K562 (cell line): ENCODE measurements around the gene CKAP5. TPM values are rescaled to one million over a fixed set of nuclear protein-coding genes. Genes with fewer than 3 reads are reported as not detected.
A peak's percentile ranks its signal among the peaks of the same experiment; 100 is the strongest.

Experiments
- ASH1L ChIP-seq: fragments of 450-650 bp; IDR thresholded peaks from 2 replicates; pipeline ENCODE4 v1.6.1; 2018; ENCODE audit warnings: borderline replicate concordance, mild to moderate bottlenecking, low read depth; ENCODE audit not compliant: partially characterized antibody
- CHD1 ChIP-seq: fragments of 200-600 bp; sonication (generic); IDR thresholded peaks from one replicate; pipeline ENCODE4 v1.6.1; 2012; ENCODE audit warnings: mild to moderate bottlenecking, moderate library complexity, low read length, inconsistent platforms
- CREM ChIP-seq: IDR thresholded peaks from 2 replicates; pipeline ENCODE4 v1.6.1; 2014; ENCODE audit warnings: antibody characterized with exemption, low read depth
- ELK1 ChIP-seq: sonication (generic); formaldehyde crosslinking; IDR thresholded peaks from 2 replicates; pipeline ENCODE4 v1.8.1; 2022; ENCODE audit warnings: missing genetic modification reagents
- GABPA ChIP-seq: fragments of 200-800 bp; sonication (Bioruptor generic); conservative IDR thresholded peaks from 2 replicates; pipeline ENCODE4 v1.6.1; 2016; ENCODE audit warnings: low read depth, missing genetic modification characterization, missing compliant biosample characterization
- HDGF ChIP-seq: fragments of 450-650 bp; IDR thresholded peaks from 2 replicates; pipeline ENCODE4 v1.6.1; 2016
- HMG20B ChIP-seq: fragments of 250-450 bp; sonication (Bioruptor Pico); IDR thresholded peaks from 2 replicates; pipeline ENCODE4 v1.5.0; 2021; ENCODE audit warnings: mild to moderate bottlenecking
- JUNB ChIP-seq: fragments of 450-650 bp; formaldehyde crosslinking; conservative IDR thresholded peaks from 2 replicates; pipeline ENCODE4 v1.4.0; 2020; ENCODE audit warnings: mild to moderate bottlenecking
- KDM5B ChIP-seq: fragments of 200-600 bp; sonication (generic); IDR thresholded peaks from 2 replicates; pipeline ENCODE4 v1.6.1; 2012; ENCODE audit warnings: low read depth, mild to moderate bottlenecking, moderate library complexity, low read length, control low read depth, inconsistent platforms; ENCODE audit not compliant: insufficient replicate concordance
- L3MBTL2 ChIP-seq: fragments of 450-650 bp; IDR thresholded peaks from 2 replicates; pipeline ENCODE4 v1.6.1; 2016; ENCODE audit warnings: mild to moderate bottlenecking, moderate library complexity
- MLLT1 ChIP-seq, 2 experiments: fragments of 450-650 bp; IDR thresholded peaks; 2 replicates each; pipeline ENCODE4 v1.6.1; 2016
- MXI1 ChIP-seq: IDR thresholded peaks from 2 replicates; pipeline ENCODE4 v1.6.1; 2011; ENCODE audit warnings: low read depth, mild to moderate bottlenecking, improper control_type of control experiment, low read length
- MYBL2 ChIP-seq, 2 experiments: fragments of 450-650 bp in 1 of 2; sonication (generic) in 1 of 2; formaldehyde crosslinking in 1 of 2; IDR thresholded peaks; 2 replicates each; pipeline versions ENCODE4 v1.6.1 to v1.8.1; 2017 to 2022; ENCODE audit warnings: borderline replicate concordance in 1 of 2, inconsistent platforms in 1 of 2, low read depth in 1 of 2, mild to moderate bottlenecking in 1 of 2, missing genetic modification reagents in 1 of 2, moderate library complexity in 1 of 2
- NCOA1 ChIP-seq: fragments of 450-650 bp; IDR thresholded peaks from 2 replicates; pipeline ENCODE4 v1.6.1; 2016; ENCODE audit warnings: low read depth
- NR2C1 ChIP-seq, 2 experiments: fragments of 450-650 bp; IDR thresholded peaks; 2 replicates each; pipeline ENCODE4 v1.6.1; 2017; ENCODE audit warnings: mild to moderate bottlenecking in 2 of 2, antibody characterized with exemption in 1 of 2, inconsistent platforms in 1 of 2, missing compliant biosample characterization in 1 of 2, missing genetic modification characterization in 1 of 2
- NR2C2 ChIP-seq, 2 experiments: fragments of 200-800 bp in 1 of 2; sonication (Bioruptor generic) in 1 of 2; sonication (generic) in 1 of 2; formaldehyde crosslinking in 1 of 2; IDR thresholded peaks; 2 replicates each; pipeline versions ENCODE4 v1.6.1 to v1.8.0; 2016 to 2022; ENCODE audit warnings: mild to moderate bottlenecking in 1 of 2, missing compliant biosample characterization in 1 of 2, missing genetic modification characterization in 1 of 2, missing genetic modification reagents in 1 of 2
- NR3C1 ChIP-seq: sonication (generic); formaldehyde crosslinking; IDR thresholded peaks from 2 replicates; pipeline ENCODE4 v1.8.1; 2022; ENCODE audit warnings: missing genetic modification reagents
- PHF8 ChIP-seq: fragments of 200-600 bp; sonication (generic); IDR thresholded peaks from 2 replicates; pipeline ENCODE4 v1.6.1; 2012; ENCODE audit warnings: mixed run types, mild to moderate bottlenecking, inconsistent platforms, low read length, moderate library complexity, borderline replicate concordance
- POLR2A ChIP-seq: fragments of 450-650 bp; conservative IDR thresholded peaks from 2 replicates; pipeline ENCODE4 v1.6.1; 2016
- POLR2H ChIP-seq: IDR thresholded peaks from 2 replicates; pipeline ENCODE4 v1.6.1; 2016; ENCODE audit warnings: missing genetic modification characterization, low read depth, mild to moderate bottlenecking, control low read depth, missing compliant biosample characterization, moderate library complexity
- RCOR1 ChIP-seq, 2 experiments: IDR thresholded peaks; 2 replicates each; pipeline ENCODE4 v1.6.1; 2012; ENCODE audit warnings: low read depth in 2 of 2, low read length in 2 of 2, borderline replicate concordance in 1 of 2, improper control_type of control experiment in 1 of 2
- TEAD1 ChIP-seq, 2 experiments: fragments of 450-650 bp in 1 of 2; sonication (generic) in 1 of 2; formaldehyde crosslinking; IDR thresholded peaks; 2 replicates each; pipeline versions ENCODE4 v1.4.0 to v1.8.0; 2020 to 2022; ENCODE audit warnings: mild to moderate bottlenecking in 2 of 2, missing genetic modification reagents in 1 of 2
- XRCC5 ChIP-seq: fragments of 200-400 bp; formaldehyde crosslinking; IDR thresholded peaks from 2 replicates; pipeline ENCODE4 v1.6.1; 2017; ENCODE audit warnings: low read depth, mild to moderate bottlenecking, low read length
- ZFP36 ChIP-seq: fragments of 150-350 bp; IDR thresholded peaks from 2 replicates; pipeline ENCODE4 v1.6.1; 2018; ENCODE audit warnings: low read length, low read depth; ENCODE audit not compliant: partially characterized antibody
- ZNF274 ChIP-seq: IDR thresholded peaks from 2 replicates; pipeline ENCODE4 v1.6.1; 2011; ENCODE audit warnings: low read depth, mild to moderate bottlenecking, low read length, moderate library complexity, borderline replicate concordance
- ZNF507 ChIP-seq: conservative IDR thresholded peaks from 2 replicates; pipeline ENCODE4 v1.6.1; 2017; ENCODE audit warnings: missing genetic modification characterization, missing compliant biosample characterization
- polyA plus RNA-seq, 8 experiments: library from polyadenylated mRNA; depleted of rRNA in 4 of 8; stranded (reverse) in 5 of 8; unstranded in 3 of 8; fragments of >200 nt; fragmentation: Nextera tagmentation in 2 of 8; fragmentation: Illumina TruSeq in 1 of 8; extraction: Ambion mirVana in 2 of 8; extraction: Trizol in 1 of 8; gene quantifications; 2 replicates each; pipeline versions ENCODE4 v1.2.1 to v1.2.3, GENCODE V29; 2011 to 2014; ENCODE audit warnings: inconsistent platforms in 1 of 8, missing spikeins in 1 of 8
- total RNA-seq, 7 experiments: library from RNA; depleted of rRNA in 6 of 7; stranded (reverse); fragments of >200 nt in 6 of 7; fragmentation: Illumina TruSeq in 2 of 7; extraction: Trizol in 2 of 7; gene quantifications; 2 replicates each; pipeline versions ENCODE4 v1.2.1 to v1.2.3, GENCODE V29; 2011 to 2021; ENCODE audit warnings: low replicate concordance in 1 of 7

The CKAP5 gene
- total and polyA plus RNA-seq, 9 of the 15 experiments (the other 6 are each of a cell fraction or from before 2014, with no cell fraction given) = 60.1 to 239 (median 139) TPM

- TF ChIP-seq NR2C1 (IDR thresholded peaks at IDR 0.05) (no peak), NR2C1 (tag; IDR thresholded peaks at IDR 0.05) (no peak), PHF8 (peak; percentile 96), RCOR1 (IDR thresholded peaks at IDR 0.05; ENCODE audit: borderline replicate concordance in 1 of 2, low read depth in 2 of 2, low read length in 2 of 2) (no peak; a peak in 1 of 4 replicates), MLLT1 (IDR thresholded peaks at IDR 0.05) (peak in 1 of 2 experiments; percentile 90; a peak in 1 of 4 replicates), MYBL2 (IDR thresholded peaks at IDR 0.05; ENCODE audit: low read depth) (peak; percentile 99), MYBL2 (CRISPR knock-in tag; IDR thresholded peaks at IDR 0.05; ENCODE audit: borderline replicate concordance) (peak; percentile 96; the same call in 1 of the 2 replicates), POLR2H (peak; percentile 46; the same call in 1 of the 2 replicates), TEAD1 (CRISPR knock-in tag; IDR thresholded peaks at IDR 0.05) (peak in 1 of 2 experiments; percentile 81; a peak in 2 of 4 replicates), MXI1 (0 out of 2 replicates have a peak, but pooled peaks have one; percentile 31), POLR2A (peak; percentile 90), ZNF507 (no peak), XRCC5 (no peak), L3MBTL2 (peak; percentile 91), HMG20B (no peak), NR3C1 (CRISPR knock-in tag) (peak; percentile 74), CREM (peak; percentile 67), CHD1 (peak; percentile 66), GABPA (tag) (no peak), HDGF (no peak), ASH1L (peak; percentile 95), ZNF274 (no peak), NCOA1 (no peak), ELK1 (CRISPR knock-in tag) (no peak), NR2C2 (CRISPR knock-in tag; IDR thresholded peaks at IDR 0.05) (peak; percentile 7; the same call in 1 of the 2 replicates), NR2C2 (tag; IDR thresholded peaks at IDR 0.05) (peak; percentile 53; the same call in 1 of the 2 replicates), ZFP36 (no peak), JUNB (no peak), KDM5B (peak; percentile 92)
Measured at GRCh38 chr11:46845740-46846509, at the start of gene CKAP5 (continued).
